Right ventricle myocardium inferior (tissue), 1 donor: ENCODE measurements around the gene KRTAP21-1. TPM values are rescaled to one million over a fixed set of nuclear protein-coding genes. Genes with fewer than 3 reads are reported as not detected.

Experiments used
- total RNA-seq: library from RNA; stranded (reverse); fragmentation: NEBNext Ultra II Directional; extraction: Animal tissue kit (Norgen Biotek cat#: 25700); gene quantifications from one replicate; pipeline ENCODE4 v1.2.1, GENCODE V29; 2021
- donor health status: DM: no; HTN: yes; CAD: no; lungs with severe emphysema.

The KRTAP21-1 gene
- total RNA-seq, 1 donor from 2014 or later: not detected

Other genes starting within 250 kb of the KRTAP21-1 start
- gene KRTAP19-6, start 213.6 kb downstream of the KRTAP21-1 start, total RNA-seq: not detected
- gene KRTAP19-7, start 194.1 kb downstream of the KRTAP21-1 start, total RNA-seq: not detected
- not detected for gene KRTAP22-2, start 165.0 kb downstream of the KRTAP21-1 start, total RNA-seq
- gene KRTAP6-3, start 163.0 kb downstream of the KRTAP21-1 start, total RNA-seq: not detected
- not detected for gene KRTAP6-2, start 156.5 kb downstream of the KRTAP21-1 start, total RNA-seq
- not detected for gene KRTAP22-1, start 154.3 kb downstream of the KRTAP21-1 start, total RNA-seq
- not detected for gene KRTAP6-1, start 141.5 kb downstream of the KRTAP21-1 start, total RNA-seq
- not detected for gene KRTAP20-1, start 139.0 kb downstream of the KRTAP21-1 start, total RNA-seq
- not detected for gene KRTAP20-4, start 134.8 kb downstream of the KRTAP21-1 start, total RNA-seq
- not detected for gene KRTAP20-2, start 120.2 kb downstream of the KRTAP21-1 start, total RNA-seq
- gene KRTAP20-3, start 112.6 kb downstream of the KRTAP21-1 start, total RNA-seq: not detected
- not detected for gene KRTAP21-3, start 36.7 kb downstream of the KRTAP21-1 start, total RNA-seq
- gene KRTAP21-2, start 8.2 kb downstream of the KRTAP21-1 start, total RNA-seq: not detected
- not detected for gene KRTAP8-1, start 57.8 kb upstream of the KRTAP21-1 start, total RNA-seq
- gene KRTAP7-1, start 74.3 kb upstream of the KRTAP21-1 start, total RNA-seq: not detected
- not detected for gene KRTAP11-1, start 126.2 kb upstream of the KRTAP21-1 start, total RNA-seq